ENCODE results near the gene LRP2.

GRCh38 chr2:169354244-169354643, 8.1 kb downstream of the LRP2 start:
- TF ChIP-seq CTCF (optimal IDR thresholded peaks at IDR 0.05 in 1 of 3, IDR thresholded peaks at IDR 0.05 in 1 of 3, conservative IDR thresholded peaks at IDR 0.05 in 1 of 3; ENCODE audit: extremely low read depth in 1 of 3, insufficient read depth in 2 of 3, low read length in 3 of 3): no peak
- TF ChIP-seq EZH2 (IDR thresholded peaks at IDR 0.05; ENCODE audit: low read length): no peak

All from keratinocyte (primary cell).